IPS-11a (cell line): ENCODE measurements around the gene CYP27C1.
"Not testable (repeated sequence)": the region's sequence is repeated elsewhere in the genome, so short reads cannot be mapped to it uniquely, and the experiment has no call there.

ENCODE experiments used
- H3K4me3 ChIP-seq: one replicate; pipeline ENCODE4 v1.5.1; 2013; ENCODE audit warnings: low read depth, low read length, control low read depth

The CYP27C1 gene

GRCh38 chr2:127220102-127220767 lies at the start of gene CYP27C1:
CYP27C1 (minus strand) TSS chr2:127220299; CDS start chr2:127220270, 29 bp downstream.
- peak within 1 kb of the TSS; percentile 74 for H3K4me3 ChIP-seq

GRCh38 chr2:127261804-127262406 lies 41.8 kb upstream of the CYP27C1 start:
- H3K4me3 ChIP-seq = no peak overlapping the region

- no peak overlapping the region for H3K4me3 ChIP-seq
Observed at GRCh38 chr2:127259355-127259754, 39.3 kb upstream of the CYP27C1 start.

- no peak overlapping the region for H3K4me3 ChIP-seq
Observed at GRCh38 chr2:127256866-127257265, 36.8 kb upstream of the CYP27C1 start.

- no peak overlapping the region for H3K4me3 ChIP-seq
Observed at GRCh38 chr2:127256381-127256780, 36.3 kb upstream of the CYP27C1 start.

- H3K4me3 ChIP-seq = no peak overlapping the region
Observed at GRCh38 chr2:127255721-127256120, 35.6 kb upstream of the CYP27C1 start.

- no peak overlapping the region for H3K4me3 ChIP-seq
Observed at GRCh38 chr2:127255146-127255545, 35.0 kb upstream of the CYP27C1 start.

GRCh38 chr2:127254386-127254981 lies 34.4 kb upstream of the CYP27C1 start:
- H3K4me3 ChIP-seq = no peak overlapping the region

- H3K4me3 ChIP-seq = not testable (repeated sequence)
Observed at GRCh38 chr2:127241184-127241583, 21.1 kb upstream of the CYP27C1 start.

- no peak overlapping the region for H3K4me3 ChIP-seq
Observed at GRCh38 chr2:127239395-127239794, 19.3 kb upstream of the CYP27C1 start.

- H3K4me3 ChIP-seq = not testable (repeated sequence)
Observed at GRCh38 chr2:127237768-127238167, 17.7 kb upstream of the CYP27C1 start.

GRCh38 chr2:127235082-127235702 lies 15.1 kb upstream of the CYP27C1 start:
- H3K4me3 ChIP-seq = no peak overlapping the region

- H3K4me3 ChIP-seq = no peak overlapping the region
Observed at GRCh38 chr2:127233710-127234109, 13.6 kb upstream of the CYP27C1 start.

- H3K4me3 ChIP-seq = no peak overlapping the region
Observed at GRCh38 chr2:127231130-127231865, 11.2 kb upstream of the CYP27C1 start.

GRCh38 chr2:127229555-127229954 lies 9.5 kb upstream of the CYP27C1 start:
- no peak overlapping the region for H3K4me3 ChIP-seq

- no peak overlapping the region for H3K4me3 ChIP-seq
Observed at GRCh38 chr2:127228102-127228501, 8.0 kb upstream of the CYP27C1 start.

- not testable (repeated sequence) for H3K4me3 ChIP-seq
Observed at GRCh38 chr2:127227264-127227660, 7.2 kb upstream of the CYP27C1 start.

GRCh38 chr2:127226520-127227263 lies 6.6 kb upstream of the CYP27C1 start:
- H3K4me3 ChIP-seq = no peak overlapping the region

GRCh38 chr2:127226132-127226519 lies 6.0 kb upstream of the CYP27C1 start:
- H3K4me3 ChIP-seq = no peak overlapping the region

GRCh38 chr2:127225186-127225960 lies 5.3 kb upstream of the CYP27C1 start:
- no peak overlapping the region for H3K4me3 ChIP-seq
